K562 (cell line): ENCODE data around the gene SLC6A7. TPM values are rescaled to one million over a fixed set of nuclear protein-coding genes. Genes with fewer than 3 reads are reported as not detected.

Experiments
- ATAC-seq: fragments of 200-7000 bp; cut with Tn5 transposase; 3 replicates; pipeline ENCODE4 v1.9.1; 2020; ENCODE audit warnings: moderate library complexity
- BruUV-seq: library from RNA; stranded (reverse); fragments of 400-500 nt; replicated peaks from 2 replicates; lab custom pipeline; 2021; lab: Mats Ljungman, UMichigan
- CTCF ChIA-PET: fragments of 300-600 bp; formaldehyde crosslinking; extraction: SDS; loops from one replicate; lab custom pipeline; 2021; ENCODE audit warnings: low intra/inter-chr PET ratio; lab: Yijun Ruan, JAX
- POLR2A ChIA-PET: fragments of 300-600, 350-650 bp; sonication (Branson Sonifier 250); formaldehyde crosslinking; extraction: SDS; loops from one replicate; lab custom pipeline; 2021; ENCODE audit warnings: antibody characterized with exemption, inconsistent platforms; lab: Yijun Ruan, JAX
- DNase-seq, 4 experiments: peaks; one replicate each; pipeline versions ENCODE4 v3.0.0 to v3.0.0-alpha.2; 2011 to 2018; ENCODE audit warnings: low spot score in 3 of 4, mixed read lengths in 3 of 4; ENCODE audit errors: extremely low read depth in 1 of 4
- FAIRE-seq: peaks from 2 replicates; lab custom pipeline; 2011; peaks lifted over from hg19 to GRCh38; lab: Jason Lieb, UNC
- H2AFZ ChIP-seq: 2 replicates; pipeline ENCODE4 v1.6.0; 2011; ENCODE audit warnings: low read depth, low read length, control low read depth, inconsistent platforms
- H3K27ac ChIP-seq: fragments of 200-600 bp; 3 replicates; pipeline ENCODE4 v1.8.0; 2011; ENCODE audit warnings: low read depth, mild to moderate bottlenecking, control low read depth, inconsistent platforms, low read length, moderate library complexity, mixed read lengths; ENCODE audit errors: extremely low read depth
- H3K27me3 ChIP-seq, 2 experiments: fragments of 300-600 bp in 1 of 2; 2 replicates in 1 of 2; 3 replicates in 1 of 2; pipeline versions ENCODE4 v1.6.0 to v1.8.0; 2011; ENCODE audit warnings: inconsistent platforms in 2 of 2, low read length in 2 of 2, mild to moderate bottlenecking in 1 of 2, mixed read lengths in 1 of 2, moderate library complexity in 1 of 2; ENCODE audit not compliant: control insufficient read depth in 2 of 2, insufficient read depth in 2 of 2
- H3K36me3 ChIP-seq: fragments of 300-600 bp; 3 replicates; pipeline ENCODE4 v1.8.0; 2011; ENCODE audit warnings: mild to moderate bottlenecking, low read length, inconsistent platforms; ENCODE audit not compliant: control insufficient read depth, insufficient read depth
- H3K4me1 ChIP-seq, 2 experiments: fragments of 200-600 bp in 1 of 2; replicated peaks in 1 of 2; 2 replicates in 1 of 2; 3 replicates in 1 of 2; pipeline versions ENCODE4 v1.5.1 to v1.8.0; 2011; ENCODE audit warnings: inconsistent platforms in 2 of 2, low read length in 2 of 2, mild to moderate bottlenecking in 1 of 2, mixed read lengths in 1 of 2, moderate library complexity in 1 of 2; ENCODE audit not compliant: control insufficient read depth in 2 of 2, insufficient read depth in 2 of 2
- H3K4me2 ChIP-seq: 2 replicates; pipeline ENCODE4 v1.6.1; 2011; ENCODE audit warnings: low read length, control low read depth, inconsistent platforms, mixed read lengths; ENCODE audit not compliant: insufficient read depth
- H3K4me3 ChIP-seq: fragments of 200-600 bp; sonication (generic), shearing (Covaris generic); 2 replicates; pipeline ENCODE4 v1.5.1; 2016; ENCODE audit warnings: control low read depth, inconsistent platforms
- H3K79me2 ChIP-seq: fragments of 200-600 bp; 3 replicates; pipeline ENCODE4 v1.8.0; 2011; ENCODE audit warnings: low read length, inconsistent platforms; ENCODE audit not compliant: control insufficient read depth, insufficient read depth
- H3K9ac ChIP-seq, 2 experiments: 2 replicates each; pipeline versions ENCODE4 v1.6.0 to v1.6.1; 2011; ENCODE audit warnings: low read depth in 2 of 2, low read length in 2 of 2, control low read depth in 1 of 2, inconsistent platforms in 1 of 2, mild to moderate bottlenecking in 1 of 2, mixed read lengths in 1 of 2; ENCODE audit not compliant: insufficient read depth in 1 of 2
- H3K9me1 ChIP-seq: one replicate; pipeline ENCODE4 v1.6.0; 2011; ENCODE audit warnings: inconsistent platforms, mild to moderate bottlenecking, low read length, moderate library complexity; ENCODE audit not compliant: control insufficient read depth, insufficient read depth
- H3K9me3 ChIP-seq: replicated peaks from 2 replicates; pipeline ENCODE4 v1.5.1; 2011; ENCODE audit warnings: low read depth, low read length, inconsistent platforms; ENCODE audit not compliant: control insufficient read depth, insufficient read depth
- H4K20me1 ChIP-seq: replicated peaks from 2 replicates; pipeline ENCODE4 v1.6.1; 2011; ENCODE audit warnings: low read length, inconsistent platforms, mixed read lengths; ENCODE audit not compliant: control insufficient read depth, insufficient read depth
- CBX8 ChIP-seq: fragments of 200-600 bp; sonication (generic); IDR thresholded peaks from 2 replicates; pipeline ENCODE4 v1.6.1; 2012; ENCODE audit warnings: borderline replicate concordance, mixed run types, low read depth, mild to moderate bottlenecking, moderate library complexity, mixed read lengths, low read length, control low read depth, inconsistent platforms; ENCODE audit not compliant: poor library complexity, severe bottlenecking; ENCODE audit errors: extremely low read depth
- ELF2 ChIP-seq: fragments of 250-450 bp; sonication (Bioruptor Pico); IDR thresholded peaks from 2 replicates; pipeline ENCODE4 v1.5.0; 2021; ENCODE audit warnings: mild to moderate bottlenecking
- HDAC8 ChIP-seq: fragments of 450-650 bp; IDR thresholded peaks from 2 replicates; pipeline ENCODE4 v1.6.1; 2016; ENCODE audit warnings: mild to moderate bottlenecking, missing genetic modification characterization, moderate library complexity, missing compliant biosample characterization
- IFI16 ChIP-seq: fragments of 250-450 bp; sonication (Bioruptor Pico); IDR thresholded peaks from 2 replicates; pipeline ENCODE4 v2.1.2; 2022; ENCODE audit warnings: mild to moderate bottlenecking, inconsistent platforms
- KDM2B ChIP-seq: fragments of 250-450 bp; sonication (Bioruptor Pico); IDR thresholded peaks from 2 replicates; pipeline ENCODE4 v1.8.0; 2021; ENCODE audit warnings: mild to moderate bottlenecking, moderate library complexity
- KLF13 ChIP-seq: fragments of 450-650 bp; IDR thresholded peaks from 2 replicates; pipeline ENCODE4 v1.6.1; 2016; ENCODE audit warnings: missing genetic modification characterization, low read depth, mild to moderate bottlenecking, missing compliant biosample characterization, moderate library complexity, borderline replicate concordance
- NR2C2 ChIP-seq, 2 experiments: fragments of 200-800 bp in 1 of 2; sonication (Bioruptor generic) in 1 of 2; sonication (generic) in 1 of 2; formaldehyde crosslinking in 1 of 2; IDR thresholded peaks; 2 replicates each; pipeline versions ENCODE4 v1.6.1 to v1.8.0; 2016 to 2022; ENCODE audit warnings: mild to moderate bottlenecking in 1 of 2, missing compliant biosample characterization in 1 of 2, missing genetic modification characterization in 1 of 2, missing genetic modification reagents in 1 of 2
- SLC30A9 ChIP-seq: fragments of 250-450 bp; sonication (Bioruptor Pico); IDR thresholded peaks from 2 replicates; pipeline ENCODE4 v1.8.0; 2022; ENCODE audit warnings: mild to moderate bottlenecking, moderate library complexity
- SMARCA5 ChIP-seq: fragments of 450-650 bp; IDR thresholded peaks from 2 replicates; pipeline ENCODE4 v1.6.1; 2016
- ZNF77 ChIP-seq: fragments of 250-450 bp; sonication (Bioruptor Pico); IDR thresholded peaks from 2 replicates; pipeline ENCODE4 v1.5.0; 2020
- WGBS: fragments of 100-300 bp; shearing (Covaris generic); methylation state at CpG from one replicate; pipeline ENCODE4 v1.1.6; 2016; ENCODE audit warnings: low coverage, mixed read lengths; ENCODE audit not compliant: insufficient coverage; ENCODE audit errors: missing lambda C conversion rate; 5-methylcytosine and 5-hydroxymethylcytosine counted together
- in situ Hi-C: fragments of 300-500 bp; cut with MboI; formaldehyde crosslinking; loops from 4 replicates; pipeline ENCODE4 v1.15.0; 2018; ENCODE audit warnings: inconsistent platforms, mixed read lengths
- intact Hi-C: fragments of 100-400 bp; cut with micrococcal nuclease; formaldehyde crosslinking; loops from 2 replicates; pipeline ENCODE4 v1.14.2; 2022
- polyA plus RNA-seq, 8 experiments: library from polyadenylated mRNA; depleted of rRNA in 4 of 8; stranded (reverse) in 5 of 8; unstranded in 3 of 8; fragments of >200 nt; fragmentation: Nextera tagmentation in 2 of 8; fragmentation: Illumina TruSeq in 1 of 8; extraction: Ambion mirVana in 2 of 8; extraction: Trizol in 1 of 8; gene quantifications; 2 replicates each; pipeline versions ENCODE4 v1.2.1 to v1.2.3, GENCODE V29; 2011 to 2014; ENCODE audit warnings: inconsistent platforms in 1 of 8, missing spikeins in 1 of 8
- total RNA-seq, 7 experiments: library from RNA; depleted of rRNA in 6 of 7; stranded (reverse); fragments of >200 nt in 6 of 7; fragmentation: Illumina TruSeq in 2 of 7; extraction: Trizol in 2 of 7; gene quantifications; 2 replicates each; pipeline versions ENCODE4 v1.2.1 to v1.2.3, GENCODE V29; 2011 to 2021; ENCODE audit warnings: low replicate concordance in 1 of 7
- TF ChIP-seq, protein P1 (sequence below): IDR thresholded peaks from 3 replicates; pipeline ENCODE4 v1.6.1; 2011; ENCODE audit warnings: borderline replicate concordance, mild to moderate bottlenecking, moderate library complexity; ENCODE audit not compliant: insufficient read length; ENCODE audit errors: extremely low read depth
- TF ChIP-seq, protein P2 (sequence below), 3 experiments: fragments of 200-800 bp in 1 of 3; sonication (Bioruptor generic) in 1 of 3; sonication (generic) in 1 of 3; formaldehyde crosslinking in 1 of 3; IDR thresholded peaks; 2 replicates each; pipeline versions ENCODE4 v1.6.1 to v1.8.0; 2016 to 2022; ENCODE audit warnings: mild to moderate bottlenecking in 2 of 3, missing compliant biosample characterization in 2 of 3, missing genetic modification characterization in 2 of 3, missing genetic modification reagents in 1 of 3
- TF ChIP-seq, protein P3 (sequence below): fragments of 450-650 bp; formaldehyde crosslinking; IDR thresholded peaks from 2 replicates; pipeline ENCODE4 v1.4.0; 2020; ENCODE audit warnings: mild to moderate bottlenecking, mixed read lengths

SLC6A7 gene
- total and polyA plus RNA-seq, 9 of the 15 experiments (the other 6 are each of a cell fraction or from before 2014, with no cell fraction given), result not detected

DNA sequence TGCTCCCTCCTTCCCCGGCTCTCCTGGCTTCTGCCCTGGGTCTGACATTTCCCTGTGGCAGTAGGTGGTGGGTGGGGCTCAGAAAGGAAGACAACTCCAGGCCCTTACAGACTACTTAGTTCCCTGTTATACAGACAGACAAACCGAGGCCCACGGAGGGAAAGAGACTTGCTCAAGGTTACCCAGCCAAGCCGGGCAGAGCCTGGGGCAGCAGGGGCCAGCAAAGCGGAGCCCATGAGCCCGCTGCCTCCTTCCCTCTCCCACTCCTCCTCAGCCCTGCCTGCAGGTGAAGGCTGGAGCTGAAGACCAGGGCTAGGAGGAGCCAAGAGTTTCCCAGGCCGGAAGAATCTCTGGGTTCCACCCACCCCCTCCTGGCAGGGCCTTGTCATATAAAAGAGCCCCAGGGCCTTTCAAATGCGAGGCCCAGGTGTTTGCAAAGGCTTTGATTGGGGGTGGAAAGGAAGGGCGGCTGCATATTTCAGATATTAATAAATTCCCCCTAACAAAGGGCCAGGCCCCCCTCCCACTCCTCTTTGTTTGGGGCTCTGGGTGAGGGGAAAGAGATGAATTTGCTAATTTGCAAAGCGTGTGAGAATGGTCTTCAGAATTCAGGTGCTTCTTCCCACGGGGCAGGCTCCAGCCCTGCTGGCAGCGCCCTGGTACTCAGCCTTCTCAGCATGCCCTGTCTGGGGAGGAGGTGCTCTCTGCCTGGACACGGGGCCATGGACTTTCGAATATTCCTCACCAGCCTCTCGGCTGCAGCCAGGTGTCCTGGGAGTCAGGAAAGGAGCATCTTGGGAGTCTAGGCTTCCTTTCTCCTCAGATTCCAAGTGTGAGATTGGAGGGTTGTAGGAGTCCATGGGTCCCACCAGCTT, 21.5 kb downstream of the SLC6A7 start (continued):
- TF ChIP-seq, protein P1, sequence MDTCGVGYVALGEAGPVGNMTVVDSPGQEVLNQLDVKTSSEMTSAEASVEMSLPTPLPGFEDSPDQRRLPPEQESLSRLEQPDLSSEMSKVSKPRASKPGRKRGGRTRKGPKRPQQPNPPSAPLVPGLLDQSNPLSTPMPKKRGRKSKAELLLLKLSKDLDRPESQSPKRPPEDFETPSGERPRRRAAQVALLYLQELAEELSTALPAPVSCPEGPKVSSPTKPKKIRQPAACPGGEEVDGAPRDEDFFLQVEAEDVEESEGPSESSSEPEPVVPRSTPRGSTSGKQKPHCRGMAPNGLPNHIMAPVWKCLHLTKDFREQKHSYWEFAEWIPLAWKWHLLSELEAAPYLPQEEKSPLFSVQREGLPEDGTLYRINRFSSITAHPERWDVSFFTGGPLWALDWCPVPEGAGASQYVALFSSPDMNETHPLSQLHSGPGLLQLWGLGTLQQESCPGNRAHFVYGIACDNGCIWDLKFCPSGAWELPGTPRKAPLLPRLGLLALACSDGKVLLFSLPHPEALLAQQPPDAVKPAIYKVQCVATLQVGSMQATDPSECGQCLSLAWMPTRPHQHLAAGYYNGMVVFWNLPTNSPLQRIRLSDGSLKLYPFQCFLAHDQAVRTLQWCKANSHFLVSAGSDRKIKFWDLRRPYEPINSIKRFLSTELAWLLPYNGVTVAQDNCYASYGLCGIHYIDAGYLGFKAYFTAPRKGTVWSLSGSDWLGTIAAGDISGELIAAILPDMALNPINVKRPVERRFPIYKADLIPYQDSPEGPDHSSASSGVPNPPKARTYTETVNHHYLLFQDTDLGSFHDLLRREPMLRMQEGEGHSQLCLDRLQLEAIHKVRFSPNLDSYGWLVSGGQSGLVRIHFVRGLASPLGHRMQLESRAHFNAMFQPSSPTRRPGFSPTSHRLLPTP, result no peak

DNA sequence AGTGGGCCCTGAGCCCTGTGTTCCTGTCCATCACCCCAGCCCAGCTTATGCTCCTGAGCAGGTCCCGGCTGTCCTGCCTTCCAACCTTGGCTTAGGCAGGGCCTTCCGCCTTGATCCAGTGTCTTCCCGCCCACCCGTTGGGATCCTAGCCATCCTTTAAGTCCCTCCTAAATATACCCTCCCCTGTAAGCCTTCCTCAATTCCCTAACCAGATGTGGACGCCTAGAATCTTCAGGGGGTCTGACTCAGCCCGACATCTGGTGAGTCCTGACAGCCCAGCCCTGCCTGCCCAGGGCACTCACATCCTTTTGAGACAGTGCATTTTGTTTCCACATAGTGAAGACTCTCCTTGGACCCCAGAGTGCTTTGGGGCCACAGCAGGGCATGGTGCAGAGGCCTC, 23.7 kb downstream of the SLC6A7 start:
- Histone ChIP-seq H3K4me1 (peaks cover 4 to 8% of the 10 kb centered on the region in 2 experiments; a peak in 3 of 5 replicates), H3K9me3 (no peaks in the 10 kb centered on the region), H3K4me3 (no peak overlapping the region), H2AFZ (no peak overlapping the region), H3K9ac (no peak overlapping the region), H3K4me2 (no peak overlapping the region), H3K27ac (no peak overlapping the region), H3K9me1 (no peaks in the 10 kb centered on the region), H3K36me3 (no peaks in the 10 kb centered on the region)
- ATAC-seq, result no peak
- intact Hi-C loops, result no loop called here
- POLR2A ChIA-PET, result no interaction called here
- WGBS, result 31% methylated on average over 6 of the region's 6 CpGs
- BruUV-seq, result no TSS peak
- TF ChIP-seq, protein P2, sequence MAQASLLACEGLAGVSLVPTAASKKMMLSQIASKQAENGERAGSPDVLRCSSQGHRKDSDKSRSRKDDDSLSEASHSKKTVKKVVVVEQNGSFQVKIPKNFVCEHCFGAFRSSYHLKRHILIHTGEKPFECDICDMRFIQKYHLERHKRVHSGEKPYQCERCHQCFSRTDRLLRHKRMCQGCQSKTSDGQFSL (CRISPR knock-in tag; IDR thresholded peaks at IDR 0.05), result no peak
- TF ChIP-seq, protein P2 (tag; IDR thresholded peaks at IDR 0.05), result no peak
- no peak for TF ChIP-seq ZNF77 (CRISPR knock-in tag)
- TF ChIP-seq HDAC8, result no peak
- TF ChIP-seq SMARCA5, result no peak
- no peak for TF ChIP-seq IFI16 (CRISPR knock-in tag)
- no peak for TF ChIP-seq NR2C2 (CRISPR knock-in tag; IDR thresholded peaks at IDR 0.05)
- TF ChIP-seq NR2C2 (tag; IDR thresholded peaks at IDR 0.05), result no peak
- TF ChIP-seq CBX8, result no peak
- TF ChIP-seq KLF13 (tag), result no peak
- TF ChIP-seq, protein P3, sequence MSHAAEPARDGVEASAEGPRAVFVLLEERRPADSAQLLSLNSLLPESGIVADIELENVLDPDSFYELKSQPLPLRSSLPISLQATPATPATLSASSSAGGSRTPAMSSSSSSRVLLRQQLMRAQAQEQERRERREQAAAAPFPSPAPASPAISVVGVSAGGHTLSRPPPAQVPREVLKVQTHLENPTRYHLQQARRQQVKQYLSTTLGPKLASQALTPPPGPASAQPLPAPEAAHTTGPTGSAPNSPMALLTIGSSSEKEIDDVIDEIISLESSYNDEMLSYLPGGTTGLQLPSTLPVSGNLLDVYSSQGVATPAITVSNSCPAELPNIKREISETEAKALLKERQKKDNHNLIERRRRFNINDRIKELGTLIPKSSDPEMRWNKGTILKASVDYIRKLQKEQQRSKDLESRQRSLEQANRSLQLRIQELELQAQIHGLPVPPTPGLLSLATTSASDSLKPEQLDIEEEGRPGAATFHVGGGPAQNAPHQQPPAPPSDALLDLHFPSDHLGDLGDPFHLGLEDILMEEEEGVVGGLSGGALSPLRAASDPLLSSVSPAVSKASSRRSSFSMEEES (CRISPR knock-in tag), result no peak
- no peak for TF ChIP-seq ELF2 (CRISPR knock-in tag)
- no peak for TF ChIP-seq KDM2B
- TF ChIP-seq SLC30A9 (CRISPR knock-in tag), result no peak
- TF ChIP-seq, all 486 proteins: peak for 0
- DNase-seq (no peak), FAIRE-seq (no peak)
- in situ Hi-C loops, result loop anchor here (10.0 kb wide), 1 partner anchor 579 kb away; no protein-coding TSS in a partner anchor
- no peaks in the 10 kb centered on the region for H3K79me2 ChIP-seq
- H3K27me3 ChIP-seq, result peaks cover 7 to 35% of the 10 kb centered on the region in 2 experiments
- CTCF ChIA-PET, result no interaction called here
- no peaks in the 10 kb centered on the region for H4K20me1 ChIP-seq
